A673 (cell line): ENCODE measurements around the gene SCYGR4. TPM values are rescaled to one million over a fixed set of nuclear protein-coding genes. Genes with fewer than 3 reads are reported as not detected.

Experiments
- BruUV-seq: library from RNA; stranded (reverse); fragments of 400-500 nt; replicated peaks from 2 replicates; lab custom pipeline; 2021; lab: Mats Ljungman, UMichigan
- CTCF ChIA-PET: fragments of 300-600 bp; sonication (Branson Sonifier 250); formaldehyde crosslinking; loops from one replicate; lab custom pipeline; 2022; ENCODE audit warnings: antibody characterized with exemption; lab: Charles Lee
- POLR2A ChIA-PET: fragments of 300-600 bp; sonication (Branson Sonifier 250); formaldehyde crosslinking; loops from one replicate; lab custom pipeline; 2022; ENCODE audit warnings: antibody characterized with exemption; ENCODE audit not compliant: low non-redundant PET; lab: Charles Lee
- DNase-seq: peaks from one replicate; pipeline ENCODE4 v3.0.0-alpha.2; 2015; ENCODE audit warnings: low spot score
- H3K27ac ChIP-seq: fragments of 200-600 bp; sonication (generic); 2 replicates; pipeline ENCODE4 v1.5.1; 2016; ENCODE audit warnings: mixed run types, low read depth, mild to moderate bottlenecking, mixed read lengths, antibody characterized with exemption, low read length; ENCODE audit not compliant: poor library complexity, severe bottlenecking
- H3K27me3 ChIP-seq: fragments of 200-600 bp; sonication (generic); replicated peaks from 2 replicates; pipeline ENCODE4 v1.6.1; 2017; ENCODE audit warnings: mixed run types, low read depth, mild to moderate bottlenecking, mixed read lengths, antibody characterized with exemption, low read length; ENCODE audit not compliant: insufficient read depth, poor library complexity
- H3K36me3 ChIP-seq: fragments of 200-600 bp; sonication (generic); 2 replicates; pipeline ENCODE4 v1.6.1; 2016; ENCODE audit warnings: mixed run types, mild to moderate bottlenecking, mixed read lengths, antibody characterized with exemption, low read length; ENCODE audit not compliant: insufficient read depth, poor library complexity, severe bottlenecking
- H3K4me1 ChIP-seq: fragments of 200-600 bp; sonication (generic); 2 replicates; pipeline ENCODE4 v1.6.1; 2017; ENCODE audit warnings: mixed run types, mild to moderate bottlenecking, mixed read lengths, antibody characterized with exemption, low read length; ENCODE audit not compliant: insufficient read depth, poor library complexity, severe bottlenecking
- H3K4me3 ChIP-seq: fragments of 200-600 bp; sonication (generic); 2 replicates; pipeline ENCODE4 v1.5.1; 2016; ENCODE audit warnings: low read depth, mixed run types, mild to moderate bottlenecking, mixed read lengths, low read length; ENCODE audit not compliant: poor library complexity, severe bottlenecking
- H3K9me3 ChIP-seq: fragments of 200-600 bp; sonication (generic); 2 replicates; pipeline ENCODE4 v1.6.1; 2016; ENCODE audit warnings: mixed run types, low read depth, mild to moderate bottlenecking, mixed read lengths, antibody characterized with exemption, low read length; ENCODE audit not compliant: poor library complexity, severe bottlenecking
- EZH2 ChIP-seq: fragments of 200-600 bp; sonication (generic); IDR thresholded peaks from 2 replicates; pipeline ENCODE4 v1.6.1; 2017; ENCODE audit warnings: borderline replicate concordance, low read depth, mild to moderate bottlenecking, mixed read lengths, antibody characterized with exemption, low read length; ENCODE audit not compliant: poor library complexity, severe bottlenecking
- intact Hi-C: fragments of 100-400 bp; cut with micrococcal nuclease; formaldehyde crosslinking; loops from one replicate; pipeline ENCODE4 v1.10.0; 2022; ENCODE audit not compliant: unreplicated experiment
- total RNA-seq: library from RNA; stranded (reverse); gene quantifications from 2 replicates; pipeline ENCODE4 v1.2.3, GENCODE V29; 2021
- TF ChIP-seq, protein P1 (sequence below): fragments of 300-800, 200-600 bp; sonication (generic); conservative IDR thresholded peaks from 2 replicates; pipeline ENCODE4 v1.5.1; 2017; ENCODE audit warnings: low read depth, mild to moderate bottlenecking, antibody characterized with exemption, low read length, moderate library complexity, mixed read lengths

The SCYGR4 gene
- total RNA-seq, 1 experiment from 2014 or later = not detected

GRCh38 chr2:227612546-227613271 is 4.6 kb upstream of the SCYGR4 start:
- Histone ChIP-seq H3K27me3 (no peaks in the 10 kb centered on the region), H3K9me3 (no peaks in the 10 kb centered on the region), H3K4me1 (no peaks in the 10 kb centered on the region), H3K27ac (no peak overlapping the region), H3K4me3 (no peak overlapping the region), H3K36me3 (no peaks in the 10 kb centered on the region)
- CTCF ChIA-PET = no interaction called here
- POLR2A ChIA-PET = no interaction called here
- intact Hi-C loops = no loop called here
- no peak for DNase-seq
- BruUV-seq = no TSS peak
- no peak for TF ChIP-seq EZH2
- TF ChIP-seq, protein P1, sequence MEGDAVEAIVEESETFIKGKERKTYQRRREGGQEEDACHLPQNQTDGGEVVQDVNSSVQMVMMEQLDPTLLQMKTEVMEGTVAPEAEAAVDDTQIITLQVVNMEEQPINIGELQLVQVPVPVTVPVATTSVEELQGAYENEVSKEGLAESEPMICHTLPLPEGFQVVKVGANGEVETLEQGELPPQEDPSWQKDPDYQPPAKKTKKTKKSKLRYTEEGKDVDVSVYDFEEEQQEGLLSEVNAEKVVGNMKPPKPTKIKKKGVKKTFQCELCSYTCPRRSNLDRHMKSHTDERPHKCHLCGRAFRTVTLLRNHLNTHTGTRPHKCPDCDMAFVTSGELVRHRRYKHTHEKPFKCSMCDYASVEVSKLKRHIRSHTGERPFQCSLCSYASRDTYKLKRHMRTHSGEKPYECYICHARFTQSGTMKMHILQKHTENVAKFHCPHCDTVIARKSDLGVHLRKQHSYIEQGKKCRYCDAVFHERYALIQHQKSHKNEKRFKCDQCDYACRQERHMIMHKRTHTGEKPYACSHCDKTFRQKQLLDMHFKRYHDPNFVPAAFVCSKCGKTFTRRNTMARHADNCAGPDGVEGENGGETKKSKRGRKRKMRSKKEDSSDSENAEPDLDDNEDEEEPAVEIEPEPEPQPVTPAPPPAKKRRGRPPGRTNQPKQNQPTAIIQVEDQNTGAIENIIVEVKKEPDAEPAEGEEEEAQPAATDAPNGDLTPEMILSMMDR = no peak

- Histone ChIP-seq H3K27ac (no peak overlapping the region), H3K9me3 (no peaks in the 10 kb centered on the region), H3K4me3 (no peak overlapping the region), H3K27me3 (no peaks in the 10 kb centered on the region), H3K36me3 (no peaks in the 10 kb centered on the region), H3K4me1 (no peaks in the 10 kb centered on the region)
- BruUV-seq = no TSS peak
- POLR2A ChIA-PET = no interaction called here
- intact Hi-C loops = no loop called here
- TF ChIP-seq, protein P1 = no peak
- no peak for TF ChIP-seq EZH2
- CTCF ChIA-PET = no interaction called here
- no peak for DNase-seq
Observed at GRCh38 chr2:227613272-227613660, 4.0 kb upstream of the SCYGR4 start.

GRCh38 chr2:227614246-227614645 is 3.1 kb upstream of the SCYGR4 start:
- no peaks in the 10 kb centered on the region for H3K9me3 ChIP-seq
- H3K4me3 ChIP-seq = no peak overlapping the region
- ChIA-PET POLR2A (interaction anchor here (0.5 kb wide), 1 partner anchor 61 kb away, joined by 6 read pairs; no protein-coding TSS in a partner anchor), CTCF (no interaction called here)
- no peak overlapping the region for H3K27ac ChIP-seq
- no peak for DNase-seq
- no peaks in the 10 kb centered on the region for H3K4me1 ChIP-seq
- H3K36me3 ChIP-seq = no peaks in the 10 kb centered on the region
- intact Hi-C loops = no loop called here
- no TSS peak for BruUV-seq
- TF ChIP-seq, protein P1 = no peak
- no peak for TF ChIP-seq EZH2
- H3K27me3 ChIP-seq = no peaks in the 10 kb centered on the region
